ENCODE results near the gene TAS1R3.

Gene TAS1R3

DNA sequence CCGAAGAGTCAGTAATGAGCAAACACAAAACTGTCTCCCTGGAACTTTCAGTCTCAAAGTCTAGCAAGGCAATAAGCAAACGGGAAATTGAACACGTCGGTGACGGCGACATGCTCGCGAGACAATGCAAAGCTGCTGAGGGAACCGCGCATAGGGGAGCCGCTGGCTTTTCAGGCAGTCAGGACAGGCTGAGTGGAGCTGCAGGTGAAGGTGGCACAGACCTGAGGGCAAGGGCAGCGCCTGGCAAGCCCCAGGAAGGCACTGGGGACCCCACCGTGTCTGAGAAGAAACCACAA lies 11.5 kb upstream of the TAS1R3 start:
- H3K27ac ChIP-seq = no peak overlapping the region
- H3K4me3 ChIP-seq = no peak overlapping the region

DNA sequence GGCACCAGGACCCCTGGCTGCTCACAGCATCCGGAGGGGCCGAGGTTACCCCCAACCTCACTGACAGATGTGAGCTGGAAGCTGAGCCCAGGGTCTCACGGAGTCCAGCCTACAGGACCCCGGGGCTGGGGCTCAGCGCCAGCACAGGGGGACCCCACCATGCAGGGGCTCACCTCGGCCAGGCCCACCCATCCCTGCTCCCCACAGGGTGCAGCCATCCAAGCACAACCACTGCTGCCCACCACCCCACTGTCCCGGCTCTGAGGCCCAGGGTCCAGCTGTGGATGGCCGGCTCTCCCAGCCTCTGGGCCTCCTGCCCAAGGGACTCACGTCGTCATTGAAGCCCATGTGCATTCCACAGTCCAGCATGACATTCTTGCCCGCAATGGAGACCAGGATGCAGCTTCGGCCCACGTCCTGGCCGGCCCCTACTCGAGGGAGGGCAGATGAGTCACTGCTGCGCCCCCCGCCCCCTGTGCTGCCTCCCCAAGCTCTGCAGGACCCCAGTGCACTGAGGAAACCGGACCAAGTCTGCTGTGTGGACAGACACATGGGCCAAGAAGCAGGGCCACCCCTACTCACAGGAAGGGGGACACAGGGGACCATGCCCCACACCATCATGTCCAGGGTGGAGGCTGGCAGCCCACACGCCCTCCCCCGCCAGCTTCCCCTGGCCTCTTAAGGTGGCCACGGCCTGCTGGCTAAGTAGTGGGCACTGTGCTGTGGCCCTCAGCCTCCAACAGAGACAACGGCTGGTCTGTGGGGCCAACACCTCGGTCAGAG lies 10.2 kb upstream of the TAS1R3 start:
- Histone ChIP-seq H3K27ac (peak overlapping the region in 1 of 21 experiments; percentile 23), H3K4me3 (no peak overlapping the region)

DNA sequence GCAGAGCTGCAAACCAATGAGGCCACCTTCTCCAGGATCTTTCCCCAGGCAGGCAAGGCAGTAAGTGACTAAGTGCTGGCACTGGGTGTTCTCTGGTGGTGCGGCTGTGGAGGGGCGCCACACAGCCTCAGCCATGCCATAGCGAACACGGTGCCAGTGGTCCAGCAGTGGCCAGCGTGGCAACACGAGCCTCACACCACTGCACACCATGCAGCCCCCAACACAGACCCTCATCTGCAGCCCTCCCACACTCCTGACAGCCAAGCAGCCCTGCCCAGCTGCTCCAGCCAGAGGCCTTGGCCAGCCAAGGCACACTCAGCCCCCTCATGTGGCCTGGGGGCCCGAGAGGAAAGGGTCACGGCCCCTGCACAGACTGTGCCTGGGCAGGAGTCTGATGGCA lies 9.6 kb upstream of the TAS1R3 start:
- H3K4me3 ChIP-seq = no peak overlapping the region
- H3K27ac ChIP-seq = peak overlapping the region in 1 of 21 experiments; percentile 7

DNA sequence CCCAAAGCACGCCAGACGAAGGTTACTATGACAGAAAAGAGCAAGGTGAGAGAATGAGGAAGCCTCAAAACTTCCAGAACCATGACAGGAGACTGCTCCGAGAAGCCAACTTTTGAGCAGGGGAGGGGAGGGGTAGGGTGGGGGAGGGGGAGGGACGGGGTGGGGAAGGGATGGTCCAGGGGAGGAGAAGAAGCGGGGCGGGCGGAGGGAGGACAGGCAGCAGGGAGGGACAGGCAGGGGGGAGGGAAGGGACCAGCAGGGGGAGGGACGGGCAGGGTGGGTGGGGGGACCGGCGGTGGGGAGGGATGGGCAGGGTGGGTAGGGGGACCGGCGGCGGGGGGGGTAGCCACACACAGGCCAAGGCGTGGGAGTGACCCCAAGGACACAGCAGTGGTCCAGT lies 8.7 kb upstream of the TAS1R3 start:
- Histone ChIP-seq H3K27ac (no peak overlapping the region), H3K4me3 (no peak overlapping the region)

DNA sequence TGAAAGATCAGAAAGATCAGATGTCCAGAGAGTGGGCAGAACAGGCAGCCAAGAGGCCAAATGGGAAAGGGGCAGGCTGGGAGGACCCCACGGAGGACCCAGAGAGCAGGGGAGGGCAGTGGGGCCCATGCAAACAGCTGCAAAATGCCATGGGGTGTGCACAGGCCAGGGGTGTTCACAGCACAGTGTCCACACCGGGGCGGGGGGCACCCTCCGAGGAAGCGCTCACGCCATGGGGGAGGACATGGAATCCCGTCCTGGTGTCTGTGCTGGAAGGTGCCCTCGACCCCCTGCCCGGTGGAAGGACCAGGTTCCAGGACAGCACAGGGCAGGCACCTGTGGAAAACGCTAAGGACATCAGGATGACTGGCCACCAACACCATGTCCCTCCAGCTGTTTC lies 8.1 kb upstream of the TAS1R3 start:
- Histone ChIP-seq H3K27ac (no peak overlapping the region), H3K4me3 (peak overlapping the region in 1 of 7 experiments; percentile 3)

DNA sequence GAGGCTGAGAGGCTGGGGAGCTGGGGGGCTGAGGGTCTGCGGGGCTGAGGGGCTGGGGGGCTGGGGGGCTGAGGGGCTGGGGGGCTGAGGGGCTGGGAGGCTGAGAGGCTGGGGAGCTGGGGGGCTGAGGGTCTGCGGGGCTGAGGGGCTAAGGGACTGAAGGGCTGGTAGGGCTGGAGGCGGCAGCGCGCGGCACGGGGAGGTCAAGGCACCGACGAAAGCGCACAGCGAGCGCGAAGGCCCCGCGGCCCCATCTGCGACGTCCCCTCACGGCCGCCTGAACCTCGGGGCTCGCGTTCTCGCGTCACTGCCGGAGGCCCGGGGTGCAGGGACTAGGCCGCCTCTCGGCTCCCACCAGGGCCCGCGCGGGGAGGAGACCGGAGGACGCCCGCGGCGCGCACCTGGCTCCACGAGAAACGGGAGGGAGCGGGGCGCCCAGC lies 7.0 kb upstream of the TAS1R3 start:
- H3K4me3 ChIP-seq = peak overlapping the region; percentile 82 to 97 (median 89)
- H3K27ac ChIP-seq = peak overlapping the region; percentile 47 to 96 (median 91)

DNA sequence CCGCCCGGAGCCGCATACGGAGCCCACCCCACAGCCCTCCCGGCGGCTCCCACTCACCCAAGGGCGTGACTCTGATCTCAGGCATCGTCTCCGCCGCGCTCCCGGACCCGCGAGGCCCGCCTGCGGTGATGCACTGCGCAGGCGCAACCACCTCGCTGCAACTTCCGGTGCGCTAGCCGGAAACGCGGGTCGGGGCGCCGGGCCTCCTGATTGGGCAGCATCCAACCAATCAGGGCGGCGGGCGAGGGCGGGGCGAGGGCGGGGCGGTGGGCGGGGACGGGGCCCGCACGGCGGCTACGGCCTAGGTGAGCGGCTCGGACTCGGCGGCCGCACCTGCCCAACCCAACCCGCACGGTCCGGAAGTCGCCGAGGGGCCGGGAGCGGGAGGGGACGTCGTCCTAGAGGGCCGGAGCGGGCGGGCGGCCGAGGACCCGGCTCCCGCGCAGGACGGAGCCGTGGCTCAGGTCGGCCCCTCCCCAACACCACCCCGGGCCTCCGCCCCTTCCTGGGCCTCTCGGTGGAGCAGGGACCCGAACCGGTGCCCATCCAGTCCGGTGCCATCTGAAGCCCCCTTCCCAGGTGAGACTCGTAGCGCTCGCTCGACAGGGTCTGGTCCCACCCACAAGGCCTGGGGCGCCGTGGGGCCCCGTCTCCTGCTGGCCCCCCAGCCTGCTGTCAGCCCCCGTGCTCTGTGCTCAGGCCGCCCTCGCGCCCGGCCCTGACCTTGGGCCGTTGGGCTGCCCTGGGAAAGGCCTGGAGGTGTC lies 6.4 kb upstream of the TAS1R3 start, which contains the start of the genes CPTP and INTS11:
Gene CPTP, plus strand, starts transcription at position 279 of the 764 bp plus-strand sequence. CDS start 2,109 bp downstream, outside the sequence.
Gene INTS11, minus strand, starts transcription at position 137 of the 764 bp plus-strand sequence. Its CDS starts 52 bp downstream, at position 85.
- peak within 1 kb of the TSS; percentile 82 to 97 (median 89) for H3K4me3 ChIP-seq
- H3K27ac ChIP-seq = peak within 1 kb of the TSS; percentile 54 to 96 (median 91)

DNA sequence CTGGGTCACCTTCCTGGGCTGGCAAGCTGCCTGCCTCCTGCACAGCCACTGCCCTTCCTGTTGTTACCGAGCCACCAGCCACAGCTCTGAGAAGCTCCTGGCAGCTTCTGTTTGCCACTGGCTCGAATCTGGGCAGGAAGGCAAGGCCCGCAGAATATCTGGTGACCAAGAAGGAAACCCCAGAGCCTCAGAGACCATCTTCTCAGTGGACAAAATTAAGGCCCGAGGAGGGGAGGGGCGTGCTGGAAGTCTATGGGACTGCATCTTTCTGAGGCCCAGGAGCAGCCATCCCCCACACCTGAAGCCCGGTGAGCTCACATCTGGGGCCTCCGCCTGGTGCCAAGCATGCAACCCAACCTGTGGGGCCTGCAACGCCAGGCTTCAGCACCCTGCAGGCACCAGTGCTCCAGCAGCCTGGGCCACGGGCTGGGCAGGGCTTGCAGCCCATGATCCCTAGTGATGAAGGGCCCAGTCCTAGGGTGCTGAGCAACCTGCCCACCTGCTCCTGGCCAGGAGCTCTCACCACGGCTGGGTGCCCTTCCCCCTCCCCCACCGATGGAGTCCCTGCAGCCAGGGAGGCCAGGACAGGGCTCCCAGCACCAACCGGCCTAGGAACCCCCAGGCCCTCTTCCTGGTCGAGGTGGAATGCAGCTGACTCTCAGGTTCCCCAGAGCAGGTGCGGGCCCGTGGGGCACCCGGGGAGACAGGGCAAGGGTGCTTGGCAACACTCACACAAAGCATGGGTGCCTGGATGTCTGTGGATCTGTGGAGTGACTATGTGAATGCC lies 5.6 kb upstream of the TAS1R3 start:
- H3K4me3 ChIP-seq = peak overlapping the region; percentile 82 to 97 (median 89)
- H3K27ac ChIP-seq = peak overlapping the region in 20 of 21 experiments; percentile 76 to 96 (median 90)

DNA sequence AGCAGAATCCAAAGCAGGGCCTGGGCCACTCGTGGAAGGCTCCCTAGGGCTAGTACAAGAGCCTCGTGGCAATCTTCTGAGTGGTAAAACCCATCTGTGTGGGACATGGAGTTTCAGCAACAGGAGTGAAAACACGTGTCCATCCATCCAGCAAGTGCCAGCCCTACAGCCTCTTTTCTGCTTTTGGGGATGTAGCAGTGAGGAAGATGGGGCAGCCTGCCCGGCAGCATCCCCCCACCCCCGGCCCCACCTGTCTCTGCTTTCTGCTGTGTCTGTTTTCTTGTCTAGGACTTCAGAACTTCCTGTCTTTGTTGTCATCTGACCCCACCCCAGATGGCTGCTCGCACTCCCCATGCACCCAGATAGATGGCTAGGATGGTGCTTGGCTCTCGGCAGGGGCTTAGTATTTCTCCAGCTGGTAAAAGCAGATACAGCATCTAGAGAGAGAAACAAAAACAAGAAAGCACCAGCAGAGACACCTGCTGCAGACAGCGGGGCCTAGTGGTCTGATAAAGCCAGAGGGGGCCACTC lies 4.9 kb upstream of the TAS1R3 start:
- peak overlapping the region in 4 of 7 experiments; percentile 86 to 97 (median 90) for H3K4me3 ChIP-seq
- peak overlapping the region in 13 of 21 experiments; percentile 86 to 96 (median 92) for H3K27ac ChIP-seq

DNA sequence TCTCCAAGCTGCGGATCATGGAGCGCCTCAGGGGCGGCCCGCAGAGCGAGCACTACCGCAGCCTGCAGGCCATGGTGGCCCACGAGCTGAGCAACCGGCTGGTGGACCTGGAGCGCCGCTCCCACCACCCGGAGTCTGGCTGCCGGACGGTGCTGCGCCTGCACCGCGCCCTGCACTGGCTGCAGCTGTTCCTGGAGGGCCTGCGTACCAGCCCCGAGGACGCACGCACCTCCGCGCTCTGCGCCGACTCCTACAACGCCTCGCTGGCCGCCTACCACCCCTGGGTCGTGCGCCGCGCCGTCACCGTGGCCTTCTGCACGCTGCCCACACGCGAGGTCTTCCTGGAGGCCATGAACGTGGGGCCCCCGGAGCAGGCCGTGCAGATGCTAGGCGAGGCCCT lies 3.8 kb upstream of the TAS1R3 start:
- Histone ChIP-seq H3K27ac (no peak overlapping the region), H3K4me3 (no peak overlapping the region)

DNA sequence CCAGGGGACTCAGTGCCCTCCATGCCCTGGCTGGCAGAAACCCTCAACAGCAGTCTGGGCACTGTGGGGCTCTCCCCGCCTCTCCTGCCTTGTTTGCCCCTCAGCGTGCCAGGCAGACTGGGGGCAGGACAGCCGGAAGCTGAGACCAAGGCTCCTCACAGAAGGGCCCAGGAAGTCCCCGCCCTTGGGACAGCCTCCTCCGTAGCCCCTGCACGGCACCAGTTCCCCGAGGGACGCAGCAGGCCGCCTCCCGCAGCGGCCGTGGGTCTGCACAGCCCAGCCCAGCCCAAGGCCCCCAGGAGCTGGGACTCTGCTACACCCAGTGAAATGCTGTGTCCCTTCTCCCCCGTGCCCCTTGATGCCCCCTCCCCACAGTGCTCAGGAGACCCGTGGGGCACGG lies 2.8 kb upstream of the TAS1R3 start:
- Histone ChIP-seq H3K27ac (no peak overlapping the region), H3K4me3 (no peak overlapping the region)

DNA sequence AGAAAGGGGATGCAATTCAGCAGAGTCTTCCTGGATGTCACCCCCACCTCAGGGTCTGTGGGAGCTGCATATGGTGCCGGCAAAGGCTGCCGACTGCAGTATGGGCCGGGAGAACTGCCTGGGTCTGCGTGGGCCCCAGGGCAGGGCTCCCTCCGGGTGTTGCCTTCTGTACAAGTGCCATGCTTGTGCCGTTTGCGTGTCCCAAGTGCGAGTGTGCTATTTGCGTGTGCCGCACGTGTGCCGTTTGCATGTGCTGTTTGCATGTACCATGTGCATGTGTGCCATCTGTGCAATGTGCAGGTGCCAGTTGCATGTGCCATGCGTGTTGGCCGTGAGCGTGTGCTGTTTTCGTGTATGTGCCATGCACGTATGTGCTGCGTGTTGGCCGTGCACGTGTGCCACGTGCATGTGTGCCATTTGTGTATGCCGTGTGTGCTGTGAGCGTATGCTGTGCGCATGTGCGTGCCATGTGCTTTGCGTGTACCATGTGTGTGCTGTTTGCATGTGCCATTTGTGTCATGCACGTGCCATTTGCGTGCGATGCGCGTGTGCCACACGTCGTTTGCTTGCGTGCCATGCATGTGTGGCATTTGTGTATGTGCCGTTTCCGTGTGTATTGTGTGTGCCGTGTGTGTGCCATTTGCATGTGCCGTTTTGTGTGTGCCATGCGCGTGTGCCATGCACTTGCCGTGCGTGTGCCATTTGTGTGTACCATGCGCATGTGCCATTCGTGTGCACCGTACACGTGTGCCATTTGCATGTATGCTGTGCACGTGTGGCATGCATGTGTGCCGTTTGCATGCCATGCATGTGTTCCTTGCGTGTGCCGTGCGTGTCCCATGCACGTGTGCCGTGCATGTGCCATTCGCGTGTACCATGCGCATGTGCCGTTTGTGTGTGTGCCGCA lies 1.5 kb upstream of the TAS1R3 start:
- Histone ChIP-seq H3K4me3 (no peak overlapping the region), H3K27ac (no peak overlapping the region)

DNA sequence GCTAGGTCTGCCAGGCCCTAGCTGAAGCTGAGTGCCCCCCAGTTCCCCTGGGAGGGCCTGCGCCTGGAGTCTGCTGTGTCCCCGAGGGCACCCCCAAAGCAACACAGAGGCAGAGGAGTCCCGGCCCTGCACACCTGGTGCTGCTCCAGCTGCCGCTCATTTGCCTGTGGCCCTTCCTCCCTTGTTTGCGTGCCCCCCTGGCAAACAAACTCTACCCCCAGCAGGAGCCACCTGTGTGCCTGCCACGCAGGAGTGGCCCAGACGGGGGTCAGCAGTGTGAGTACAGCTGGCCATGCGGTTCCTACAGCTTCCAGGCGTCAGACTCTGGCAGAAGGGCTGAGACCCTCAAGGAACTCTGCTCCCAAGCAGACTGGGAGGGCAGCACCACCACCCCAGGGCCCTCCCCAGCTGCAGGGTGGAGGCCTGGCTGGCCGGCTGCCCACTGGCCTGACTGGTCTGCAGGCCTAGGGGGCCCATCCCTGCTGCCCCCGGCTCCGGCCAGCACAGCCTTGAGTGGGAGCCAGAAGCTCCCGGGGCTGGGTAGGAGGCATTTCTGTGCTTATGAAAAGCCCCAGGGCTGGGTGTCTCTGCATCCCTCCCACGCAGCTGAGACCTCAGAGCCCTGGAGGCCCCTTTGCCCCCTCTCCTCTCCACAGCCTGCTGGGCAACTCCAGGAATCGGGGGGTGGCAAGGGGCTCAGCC lies 563 bp upstream of the TAS1R3 start:
- no peak overlapping the region for H3K4me3 ChIP-seq
- peak overlapping the region in 1 of 21 experiments; percentile 22 for H3K27ac ChIP-seq

DNA sequence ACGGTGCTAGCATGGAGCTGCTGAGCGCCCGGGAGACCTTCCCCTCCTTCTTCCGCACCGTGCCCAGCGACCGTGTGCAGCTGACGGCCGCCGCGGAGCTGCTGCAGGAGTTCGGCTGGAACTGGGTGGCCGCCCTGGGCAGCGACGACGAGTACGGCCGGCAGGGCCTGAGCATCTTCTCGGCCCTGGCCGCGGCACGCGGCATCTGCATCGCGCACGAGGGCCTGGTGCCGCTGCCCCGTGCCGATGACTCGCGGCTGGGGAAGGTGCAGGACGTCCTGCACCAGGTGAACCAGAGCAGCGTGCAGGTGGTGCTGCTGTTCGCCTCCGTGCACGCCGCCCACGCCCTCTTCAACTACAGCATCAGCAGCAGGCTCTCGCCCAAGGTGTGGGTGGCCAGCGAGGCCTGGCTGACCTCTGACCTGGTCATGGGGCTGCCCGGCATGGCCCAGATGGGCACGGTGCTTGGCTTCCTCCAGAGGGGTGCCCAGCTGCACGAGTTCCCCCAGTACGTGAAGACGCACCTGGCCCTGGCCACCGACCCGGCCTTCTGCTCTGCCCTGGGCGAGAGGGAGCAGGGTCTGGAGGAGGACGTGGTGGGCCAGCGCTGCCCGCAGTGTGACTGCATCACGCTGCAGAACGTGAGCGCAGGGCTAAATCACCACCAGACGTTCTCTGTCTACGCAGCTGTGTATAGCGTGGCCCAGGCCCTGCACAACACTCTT lies 1.1 kb downstream of the TAS1R3 start:
- no peak overlapping the region for H3K27ac ChIP-seq
- peak overlapping the region in 1 of 7 experiments; percentile 11 for H3K4me3 ChIP-seq

DNA sequence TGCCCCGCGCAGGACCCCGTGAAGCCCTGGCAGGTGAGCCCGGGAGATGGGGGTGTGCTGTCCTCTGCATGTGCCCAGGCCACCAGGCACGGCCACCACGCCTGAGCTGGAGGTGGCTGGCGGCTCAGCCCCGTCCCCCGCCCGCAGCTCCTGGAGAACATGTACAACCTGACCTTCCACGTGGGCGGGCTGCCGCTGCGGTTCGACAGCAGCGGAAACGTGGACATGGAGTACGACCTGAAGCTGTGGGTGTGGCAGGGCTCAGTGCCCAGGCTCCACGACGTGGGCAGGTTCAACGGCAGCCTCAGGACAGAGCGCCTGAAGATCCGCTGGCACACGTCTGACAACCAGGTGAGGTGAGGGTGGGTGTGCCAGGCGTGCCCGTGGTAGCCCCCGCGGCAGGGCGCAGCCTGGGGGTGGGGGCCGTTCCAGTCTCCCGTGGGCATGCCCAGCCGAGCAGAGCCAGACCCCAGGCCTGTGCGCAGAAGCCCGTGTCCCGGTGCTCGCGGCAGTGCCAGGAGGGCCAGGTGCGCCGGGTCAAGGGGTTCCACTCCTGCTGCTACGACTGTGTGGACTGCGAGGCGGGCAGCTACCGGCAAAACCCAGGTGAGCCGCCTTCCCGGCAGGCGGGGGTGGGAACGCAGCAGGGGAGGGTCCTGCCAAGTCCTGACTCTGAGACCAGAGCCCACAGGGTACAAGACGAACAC lies 1.8 kb downstream of the TAS1R3 start:
- Histone ChIP-seq H3K27ac (no peak overlapping the region), H3K4me3 (peak overlapping the region in 1 of 7 experiments; percentile 7)

DNA sequence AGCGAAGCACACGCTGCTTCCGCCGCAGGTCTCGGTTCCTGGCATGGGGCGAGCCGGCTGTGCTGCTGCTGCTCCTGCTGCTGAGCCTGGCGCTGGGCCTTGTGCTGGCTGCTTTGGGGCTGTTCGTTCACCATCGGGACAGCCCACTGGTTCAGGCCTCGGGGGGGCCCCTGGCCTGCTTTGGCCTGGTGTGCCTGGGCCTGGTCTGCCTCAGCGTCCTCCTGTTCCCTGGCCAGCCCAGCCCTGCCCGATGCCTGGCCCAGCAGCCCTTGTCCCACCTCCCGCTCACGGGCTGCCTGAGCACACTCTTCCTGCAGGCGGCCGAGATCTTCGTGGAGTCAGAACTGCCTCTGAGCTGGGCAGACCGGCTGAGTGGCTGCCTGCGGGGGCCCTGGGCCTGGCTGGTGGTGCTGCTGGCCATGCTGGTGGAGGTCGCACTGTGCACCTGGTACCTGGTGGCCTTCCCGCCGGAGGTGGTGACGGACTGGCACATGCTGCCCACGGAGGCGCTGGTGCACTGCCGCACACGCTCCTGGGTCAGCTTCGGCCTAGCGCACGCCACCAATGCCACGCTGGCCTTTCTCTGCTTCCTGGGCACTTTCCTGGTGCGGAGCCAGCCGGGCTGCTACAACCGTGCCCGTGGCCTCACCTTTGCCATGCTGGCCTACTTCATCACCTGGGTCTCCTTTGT lies 2.6 kb downstream of the TAS1R3 start:
- Histone ChIP-seq H3K27ac (no peak overlapping the region), H3K4me3 (peak overlapping the region in 1 of 7 experiments; percentile 7)

Data from skin epidermis (tissue), 12 donors.